Stimulated activated CD8-positive, alpha-beta memory T cell treated with anti-CD3 and anti-CD28 coated beads, Interleukin-4, amount 100 ng/mL, for 4 hours (primary cell): ENCODE measurements around the gene MEIS2.

ENCODE experiments used
- DNase-seq, 2 donors: peaks; one replicate each; pipeline ENCODE4 v3.0.0-alpha.2; 2020; ENCODE audit warnings: low read depth in 2 of 2, low spot score in 1 of 2

MEIS2 gene

GRCh38 chr15:37077623-37078351, 22.6 kb downstream of the MEIS2 start:
- no peak for DNase-seq

- DNase-seq: no peak
These were observed 23.8 kb downstream of the MEIS2 start for GRCh38 chr15:37076543-37076942.

- DNase-seq: no peak
These were observed 24.6 kb downstream of the MEIS2 start for GRCh38 chr15:37075777-37076176.

- DNase-seq: no peak
These were observed 28.2 kb downstream of the MEIS2 start for GRCh38 chr15:37072181-37072580.

- DNase-seq: no peak
These were observed 29.2 kb downstream of the MEIS2 start for GRCh38 chr15:37071134-37071533.

- no peak for DNase-seq
These were observed 29.7 kb downstream of the MEIS2 start for GRCh38 chr15:37070686-37071085.

GRCh38 chr15:37061996-37062395, 38.4 kb downstream of the MEIS2 start:
- no peak for DNase-seq

GRCh38 chr15:37059086-37059485, 41.3 kb downstream of the MEIS2 start:
- DNase-seq: no peak

GRCh38 chr15:37058316-37058985, 41.9 kb downstream of the MEIS2 start:
- no peak for DNase-seq

- DNase-seq: no peak
These were observed 42.5 kb downstream of the MEIS2 start for GRCh38 chr15:37057831-37058230.

GRCh38 chr15:37057256-37057655, 43.1 kb downstream of the MEIS2 start:
- DNase-seq: no peak

- no peak for DNase-seq
These were observed 43.9 kb downstream of the MEIS2 start for GRCh38 chr15:37056177-37057121.

- DNase-seq: no peak
These were observed 44.9 kb downstream of the MEIS2 start for GRCh38 chr15:37055481-37055880.

- no peak for DNase-seq
These were observed 46.0 kb downstream of the MEIS2 start for GRCh38 chr15:37054336-37054735.

GRCh38 chr15:37053166-37053565, 47.2 kb downstream of the MEIS2 start:
- no peak for DNase-seq

- DNase-seq: no peak
These were observed 50.0 kb downstream of the MEIS2 start for GRCh38 chr15:37050345-37050744.

GRCh38 chr15:37046876-37047614, 53.3 kb downstream of the MEIS2 start:
- DNase-seq: no peak

- no peak for DNase-seq
These were observed 54.2 kb downstream of the MEIS2 start for GRCh38 chr15:37045859-37046740.

GRCh38 chr15:37044915-37045648, 55.3 kb downstream of the MEIS2 start:
- no peak for DNase-seq
